H9 (cell line): ENCODE results near the gene VWF. TPM values are rescaled to one million over a fixed set of nuclear protein-coding genes. Genes with fewer than 3 reads are reported as not detected.

Experiments
- DNase-seq: peaks from one replicate; pipeline ENCODE4 v3.0.0-alpha.2; 2017
- H2AFZ ChIP-seq: one replicate; pipeline ENCODE4 v1.6.1; 2013; ENCODE audit warnings: mild to moderate bottlenecking, low read length, control low read depth, moderate library complexity
- H2AK5ac ChIP-seq: 2 replicates; pipeline ENCODE4 v1.6.1; 2013; ENCODE audit warnings: low read length, control low read depth, mixed read lengths; ENCODE audit not compliant: insufficient read length
- H2BK120ac ChIP-seq: one replicate; pipeline ENCODE4 v1.6.1; 2013; ENCODE audit warnings: low read depth, mild to moderate bottlenecking, low read length, control low read depth, inconsistent platforms; ENCODE audit not compliant: poor library complexity, severe bottlenecking
- H2BK12ac ChIP-seq: 2 replicates; pipeline ENCODE4 v1.6.1; 2013; ENCODE audit warnings: low read length, control low read depth, mixed read lengths, low read depth; ENCODE audit not compliant: insufficient read length
- H2BK15ac ChIP-seq: 2 replicates; pipeline ENCODE4 v1.6.1; 2013; ENCODE audit warnings: low read depth, low read length, control low read depth
- H2BK20ac ChIP-seq: one replicate; pipeline ENCODE4 v1.6.1; 2013; ENCODE audit warnings: low read depth, mild to moderate bottlenecking, low read length, control low read depth, inconsistent platforms; ENCODE audit not compliant: poor library complexity, severe bottlenecking
- H2BK5ac ChIP-seq: 2 replicates; pipeline ENCODE4 v1.6.1; 2013; ENCODE audit warnings: low read length, control low read depth, mixed read lengths; ENCODE audit not compliant: insufficient read length
- H3K14ac ChIP-seq: 2 replicates; pipeline ENCODE4 v1.6.1; 2013; ENCODE audit warnings: low read length, control low read depth; ENCODE audit not compliant: insufficient read depth
- H3K18ac ChIP-seq: 2 replicates; pipeline ENCODE4 v1.6.1; 2013; ENCODE audit warnings: low read depth, mild to moderate bottlenecking, mixed read lengths, low read length, control low read depth; ENCODE audit not compliant: insufficient read length
- H3K23ac ChIP-seq: 2 replicates; pipeline ENCODE4 v1.6.1; 2013; ENCODE audit warnings: low read length, control low read depth, mixed read lengths, low read depth; ENCODE audit not compliant: insufficient read length
- H3K23me2 ChIP-seq: 2 replicates; pipeline ENCODE4 v1.6.1; 2013; ENCODE audit warnings: low read depth, mild to moderate bottlenecking, mixed read lengths, low read length, control low read depth; ENCODE audit not compliant: insufficient read length, poor library complexity, severe bottlenecking
- H3K27ac ChIP-seq: 2 replicates; pipeline ENCODE4 v1.5.1; 2013; ENCODE audit warnings: low read length, control low read depth, mixed read lengths, low read depth; ENCODE audit not compliant: insufficient read length
- H3K27me3 ChIP-seq: 2 replicates; pipeline ENCODE4 v1.6.1; 2013; ENCODE audit warnings: low read length, control low read depth, inconsistent platforms; ENCODE audit not compliant: insufficient read depth
- H3K4ac ChIP-seq: 2 replicates; pipeline ENCODE4 v1.6.1; 2013; ENCODE audit warnings: low read depth, mild to moderate bottlenecking, control low read depth, inconsistent platforms, low read length, moderate library complexity
- H3K4me1 ChIP-seq: 2 replicates; pipeline ENCODE4 v1.6.1; 2013; ENCODE audit warnings: low read length, control low read depth, inconsistent platforms; ENCODE audit not compliant: insufficient read depth
- H3K4me2 ChIP-seq: 2 replicates; pipeline ENCODE4 v1.6.1; 2013; ENCODE audit warnings: low read length, control low read depth, mixed read lengths; ENCODE audit not compliant: insufficient read length, insufficient read depth
- H3K56ac ChIP-seq: 2 replicates; pipeline ENCODE4 v1.6.1; 2013; ENCODE audit warnings: low read depth, mild to moderate bottlenecking, mixed read lengths, low read length, control low read depth; ENCODE audit not compliant: insufficient read length
- H3K79me1 ChIP-seq: 2 replicates; pipeline ENCODE4 v1.6.1; 2013; ENCODE audit warnings: low read depth, mild to moderate bottlenecking, moderate library complexity, low read length, control low read depth, inconsistent platforms; ENCODE audit not compliant: insufficient read depth, poor library complexity, severe bottlenecking
- H3K79me2 ChIP-seq: 2 replicates; pipeline ENCODE4 v1.6.1; 2013; ENCODE audit warnings: low read length, control low read depth, inconsistent platforms; ENCODE audit not compliant: insufficient read depth
- H3K9ac ChIP-seq: 2 replicates; pipeline ENCODE4 v1.6.1; 2013; ENCODE audit warnings: low read length, control low read depth, mixed read lengths; ENCODE audit not compliant: insufficient read length; ENCODE audit errors: extremely low read depth
- H3K9me3 ChIP-seq: one replicate; pipeline ENCODE4 v1.6.1; 2013; ENCODE audit warnings: low read depth, low read length, inconsistent platforms; ENCODE audit not compliant: control insufficient read depth
- H3T11ph ChIP-seq: one replicate; pipeline ENCODE4 v1.6.1; 2013; ENCODE audit warnings: mild to moderate bottlenecking, low read length, control low read depth, inconsistent platforms
- H4K20me1 ChIP-seq: one replicate; pipeline ENCODE4 v1.6.1; 2013; ENCODE audit not compliant: control insufficient read depth, insufficient read length, insufficient read depth
- H4K5ac ChIP-seq: 2 replicates; pipeline ENCODE4 v1.6.1; 2013; ENCODE audit warnings: low read depth, mild to moderate bottlenecking, mixed read lengths, low read length, control low read depth; ENCODE audit not compliant: insufficient read length
- H4K8ac ChIP-seq: replicated peaks from 2 replicates; pipeline ENCODE4 v1.6.1; 2013; ENCODE audit warnings: low read length, control low read depth, mixed read lengths, low read depth; ENCODE audit not compliant: insufficient read length
- H4K91ac ChIP-seq: 2 replicates; pipeline ENCODE4 v1.6.1; 2013; ENCODE audit warnings: low read depth, mild to moderate bottlenecking, moderate library complexity, mixed read lengths, low read length, control low read depth; ENCODE audit not compliant: insufficient read length
- H3K27ac Mint-ChIP-seq, 3 experiments: 2 replicates in 2 of 3; 3 replicates in 1 of 3; pipeline ENCODE4 v1.8.0; 2020 to 2021; ENCODE audit warnings: mixed read lengths in 3 of 3, mild to moderate bottlenecking in 1 of 3, moderate library complexity in 1 of 3
- H3K27me3 Mint-ChIP-seq: 2 replicates; pipeline ENCODE4 v1.8.0; 2021; ENCODE audit warnings: low read depth, mild to moderate bottlenecking, moderate library complexity, mixed read lengths
- H3K36me3 Mint-ChIP-seq, 3 experiments: 2 replicates in 2 of 3; 3 replicates in 1 of 3; pipeline ENCODE4 v1.8.0; 2020 to 2021; ENCODE audit warnings: low read depth in 3 of 3, mixed read lengths in 3 of 3; ENCODE audit not compliant: insufficient read depth in 1 of 3
- H3K4me1 Mint-ChIP-seq, 2 experiments: 2 replicates each; pipeline ENCODE4 v1.8.0; 2020; ENCODE audit warnings: mixed read lengths in 2 of 2
- H3K4me3 Mint-ChIP-seq, 2 experiments: 2 replicates in 1 of 2; 3 replicates in 1 of 2; pipeline ENCODE4 v1.8.0; 2020 to 2021; ENCODE audit warnings: mild to moderate bottlenecking in 2 of 2, mixed read lengths in 2 of 2, moderate library complexity in 1 of 2
- H3K9me3 Mint-ChIP-seq, 2 experiments: 2 replicates in 1 of 2; 3 replicates in 1 of 2; pipeline ENCODE4 v1.8.0; 2020; ENCODE audit warnings: mild to moderate bottlenecking in 2 of 2, mixed read lengths in 2 of 2, moderate library complexity in 1 of 2
- CTCF ChIP-seq: fragments of 200-600 bp; sonication (generic); conservative IDR thresholded peaks from 3 replicates; pipeline ENCODE4 v1.8.0; 2021; ENCODE audit warnings: antibody characterized with exemption, mild to moderate bottlenecking
- WGBS: extraction: QIAGEN DNeasy Blood & Tissue Kit; methylation state at CpG from one replicate; pipeline ENCODE4 v1.1.7; 2013; ENCODE audit warnings: missing lambda C conversion rate, low lambda C conversion rate, mixed read lengths; ENCODE audit not compliant: insufficient read length; ENCODE audit errors: extremely low coverage; 5-methylcytosine and 5-hydroxymethylcytosine counted together
- total RNA-seq: library from RNA; stranded (reverse); gene quantifications from 2 replicates; pipeline ENCODE4 v1.2.1, GENCODE V29; 2021

VWF gene
- total RNA-seq, 1 experiment from 2014 or later: 0.17 TPM

DNA sequence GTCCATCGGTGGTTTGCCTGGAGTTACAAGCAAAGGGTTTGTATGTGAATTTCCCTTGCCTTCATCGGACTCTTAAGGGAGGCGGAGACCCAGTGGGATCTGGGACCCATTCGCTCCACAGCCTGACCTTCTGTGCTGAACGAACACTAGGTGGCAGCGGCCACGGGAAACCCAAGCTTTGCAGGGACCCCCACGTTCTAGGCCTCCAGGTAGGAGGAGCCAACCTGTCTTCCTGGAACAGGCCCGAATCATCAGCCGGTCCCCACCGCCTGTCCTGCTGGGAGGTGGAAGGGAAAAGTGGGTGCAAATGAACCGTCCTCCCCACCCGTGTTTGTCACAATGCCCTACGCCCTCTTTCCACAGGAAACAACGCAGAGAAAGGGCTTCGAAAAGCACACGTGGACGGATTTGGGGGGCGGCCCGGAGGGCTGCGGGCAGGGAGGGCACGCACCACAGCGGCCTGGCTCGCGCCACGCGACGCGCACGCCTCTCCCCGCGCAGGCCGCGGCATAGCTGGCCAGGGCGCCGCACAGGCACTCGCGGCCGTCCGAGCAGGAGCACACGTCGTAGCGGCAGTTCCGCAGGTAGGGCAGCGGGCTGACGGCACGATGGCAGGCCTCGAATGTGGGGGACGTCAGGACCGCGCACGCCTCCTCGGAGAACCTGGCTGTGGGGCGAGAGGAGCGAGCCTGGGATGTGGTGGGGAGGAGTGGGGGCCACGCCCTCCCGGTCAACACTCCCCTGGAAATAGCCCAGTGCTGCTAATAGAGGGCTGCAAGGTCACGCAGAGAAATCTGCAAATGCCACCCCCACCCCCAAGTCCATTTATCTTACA lies 67.8 kb downstream of the VWF start:
- Mint-ChIP-seq H3K27me3 (peaks cover 24% of the 10 kb centered on the region), H3K4me1 (peaks cover 20 to 24% of the 10 kb centered on the region in 2 experiments), H3K4me3 (peak overlapping the region; percentile 62 to 74; a peak in 4 of 5 replicates), H3K9me3 (no peaks in the 10 kb centered on the region), H3K27ac (no peak overlapping the region), H3K36me3 (no peaks in the 10 kb centered on the region)
- H4K91ac ChIP-seq: no peak overlapping the region
- no peak overlapping the region for H2BK5ac ChIP-seq
- WGBS: no CpG with 5 or more reads among the region's 58 CpGs
- H3K56ac ChIP-seq: no peak overlapping the region
- no peak overlapping the region for H2AK5ac ChIP-seq
- DNase-seq: peak; percentile 89
- no peak overlapping the region for H2BK20ac ChIP-seq
- peak overlapping the region; percentile 36; the same call in 1 of the 2 replicates for H3K14ac ChIP-seq
- H2AFZ ChIP-seq: no peak overlapping the region
- no peak overlapping the region for H3K18ac ChIP-seq
- no peak overlapping the region for H3K23ac ChIP-seq
- H2BK12ac ChIP-seq: no peak overlapping the region
- H3K27ac ChIP-seq: no peak overlapping the region
- no peaks in the 10 kb centered on the region for H3K4me1 ChIP-seq
- TF ChIP-seq CTCF: peak; percentile 69
- H3K27me3 ChIP-seq: no peaks in the 10 kb centered on the region
- no peaks in the 10 kb centered on the region for H4K20me1 ChIP-seq
- H3K79me2 ChIP-seq: no peaks in the 10 kb centered on the region
- H3K4ac ChIP-seq: no peak overlapping the region
- peaks cover 6% of the 10 kb centered on the region for H3K23me2 ChIP-seq
- H4K8ac ChIP-seq: no peak overlapping the region
- peak overlapping the region; percentile 67 for H3K4me2 ChIP-seq
- no peak overlapping the region for H2BK120ac ChIP-seq
- no peak overlapping the region for H3T11ph ChIP-seq
- no peaks in the 10 kb centered on the region for H3K9me3 ChIP-seq
- H3K79me1 ChIP-seq: no peaks in the 10 kb centered on the region
- H3K9ac ChIP-seq: no peak overlapping the region
- H4K5ac ChIP-seq: no peak overlapping the region
- H2BK15ac ChIP-seq: no peak overlapping the region
